ENCODE measurements around the gene SMKR1.

DNA sequence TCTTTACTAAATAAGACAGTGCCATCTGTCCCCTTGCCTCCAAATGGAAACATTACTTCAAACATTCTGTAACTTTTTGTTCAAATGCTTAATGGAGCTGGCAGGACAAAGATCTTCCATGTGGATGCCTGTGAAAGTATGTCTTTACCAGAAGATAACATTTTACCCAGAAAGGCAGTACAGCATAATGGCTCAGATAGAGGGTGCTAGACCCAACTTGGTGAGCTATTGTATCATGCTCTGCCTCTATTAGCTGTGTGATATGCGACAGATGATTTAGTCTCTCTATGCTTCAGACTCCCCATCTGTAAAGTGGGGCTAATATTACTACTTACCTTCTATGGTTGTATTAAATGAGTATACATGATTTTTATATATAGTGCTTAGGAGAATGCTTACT, 8.8 kb upstream of the SMKR1 start:
- TF ChIP-seq MAZ (IDR thresholded peaks at IDR 0.05; ENCODE audit: borderline replicate concordance, low read depth, low read length) = no peak
- no peak for TF ChIP-seq POLR2A (IDR thresholded peaks at IDR 0.05; ENCODE audit: low read length)
- TF ChIP-seq JUN (IDR thresholded peaks at IDR 0.05) = no peak
- TF ChIP-seq, protein P1, sequence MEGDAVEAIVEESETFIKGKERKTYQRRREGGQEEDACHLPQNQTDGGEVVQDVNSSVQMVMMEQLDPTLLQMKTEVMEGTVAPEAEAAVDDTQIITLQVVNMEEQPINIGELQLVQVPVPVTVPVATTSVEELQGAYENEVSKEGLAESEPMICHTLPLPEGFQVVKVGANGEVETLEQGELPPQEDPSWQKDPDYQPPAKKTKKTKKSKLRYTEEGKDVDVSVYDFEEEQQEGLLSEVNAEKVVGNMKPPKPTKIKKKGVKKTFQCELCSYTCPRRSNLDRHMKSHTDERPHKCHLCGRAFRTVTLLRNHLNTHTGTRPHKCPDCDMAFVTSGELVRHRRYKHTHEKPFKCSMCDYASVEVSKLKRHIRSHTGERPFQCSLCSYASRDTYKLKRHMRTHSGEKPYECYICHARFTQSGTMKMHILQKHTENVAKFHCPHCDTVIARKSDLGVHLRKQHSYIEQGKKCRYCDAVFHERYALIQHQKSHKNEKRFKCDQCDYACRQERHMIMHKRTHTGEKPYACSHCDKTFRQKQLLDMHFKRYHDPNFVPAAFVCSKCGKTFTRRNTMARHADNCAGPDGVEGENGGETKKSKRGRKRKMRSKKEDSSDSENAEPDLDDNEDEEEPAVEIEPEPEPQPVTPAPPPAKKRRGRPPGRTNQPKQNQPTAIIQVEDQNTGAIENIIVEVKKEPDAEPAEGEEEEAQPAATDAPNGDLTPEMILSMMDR (IDR thresholded peaks at IDR 0.05) = no peak
- TF ChIP-seq CEBPB (IDR thresholded peaks at IDR 0.05) = no peak
- TF ChIP-seq ELK1 (IDR thresholded peaks at IDR 0.05; ENCODE audit: low read depth, low read length) = no peak
- TF ChIP-seq SREBF2 (IDR thresholded peaks at IDR 0.05) = no peak
